NCI-H1048 (cell line): Measurements from ENCODE around the gene CTR9.
"Not testable (repeated sequence)": the region's sequence is repeated elsewhere in the genome, so short reads cannot be mapped to it uniquely, and the experiment has no call there.

Experiments
- DNase-seq: peaks from one replicate; lab custom pipeline; 2025; lab: John Stamatoyannopoulos, UW

CTR9 gene

GRCh38 chr11:10822491-10822890, 71.4 kb downstream of the CTR9 start:
- DNase-seq, result not testable (repeated sequence)

- no peak for DNase-seq
Measured at GRCh38 chr11:10823152-10823579, 72.1 kb downstream of the CTR9 start.

GRCh38 chr11:10824888-10825287, 73.8 kb downstream of the CTR9 start:
- DNase-seq, result no peak

GRCh38 chr11:10828402-10828801, 77.4 kb downstream of the CTR9 start:
- DNase-seq, result no peak

- no peak for DNase-seq
Measured at GRCh38 chr11:10829139-10829538, 78.1 kb downstream of the CTR9 start.
